ENCODE results near the gene CEACAM3. TPM values are rescaled to one million over a fixed set of nuclear protein-coding genes. Genes with fewer than 3 reads are reported as not detected.

The CEACAM3 gene
- total and polyA plus RNA-seq, 2 of the 8 experiments (the other 6 are each of a cell fraction or from before 2014, with no cell fraction given) = not detected

DNA sequence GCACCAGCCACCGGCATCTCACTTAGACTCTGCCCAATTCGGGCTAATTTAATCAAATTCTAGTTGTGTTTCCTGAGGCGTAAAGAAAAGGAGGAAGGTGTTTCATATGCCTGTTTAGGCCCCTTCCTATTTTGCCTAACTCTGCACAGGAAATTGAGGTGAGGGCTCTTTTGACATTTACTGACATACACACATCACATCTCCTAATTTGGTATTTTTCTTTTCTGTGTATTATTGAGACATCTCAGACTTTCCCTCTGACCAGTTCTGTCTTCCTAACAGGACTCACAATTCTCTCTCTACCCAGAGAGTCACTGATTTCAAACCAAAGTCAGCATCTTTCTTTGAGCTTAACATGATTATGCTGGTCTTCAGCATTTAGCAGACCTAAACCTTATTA is 7.9 kb downstream of the CEACAM3 start:
- no peak overlapping the region for H4K8ac ChIP-seq (ENCODE audit: extremely low read depth, insufficient read depth, low read length)
- H3K79me2 ChIP-seq (ENCODE audit: control insufficient read depth in 1 of 2, insufficient read depth in 2 of 2, low read length in 2 of 2) = no peaks in the 10 kb centered on the region
- no peak overlapping the region for H2BK12ac ChIP-seq (ENCODE audit: low read depth, low read length)
- no peak for DNase-seq (ENCODE audit: low read depth in 1 of 2, low spot score in 2 of 2)
- H3K18ac ChIP-seq (ENCODE audit: extremely low read depth, low read length) = no peak overlapping the region
- no peak overlapping the region for H3K56ac ChIP-seq (replicated peaks; ENCODE audit: insufficient read length, low read depth, low read length)
- H4K5ac ChIP-seq (ENCODE audit: insufficient read length, low read depth, low read length) = no peak overlapping the region
- no peaks in the 10 kb centered on the region for H3K36me3 ChIP-seq (ENCODE audit: control insufficient read depth in 2 of 4, insufficient read depth in 4 of 4, low read length in 3 of 4)
- H3K9me3 ChIP-seq (ENCODE audit: insufficient read depth in 2 of 2, low read depth in 1 of 2, low read length in 1 of 2) = peaks cover 62 to 68% of the 10 kb centered on the region in 2 experiments
- H3K4ac ChIP-seq (replicated peaks; ENCODE audit: insufficient read length, low read depth, low read length) = no peak overlapping the region
- POLR2A ChIA-PET (ENCODE audit: partially characterized antibody) = no interaction called here
- no peaks in the 10 kb centered on the region for H3K23me2 ChIP-seq (ENCODE audit: low read depth, low read length)
- no peak overlapping the region for H2BK120ac ChIP-seq (replicated peaks; ENCODE audit: low read depth, low read length)
- no peak overlapping the region for H3K27ac ChIP-seq (ENCODE audit: low read depth, low read length)
- H4K20me1 ChIP-seq (replicated peaks in 1 of 2; ENCODE audit: control insufficient read depth in 1 of 2, insufficient read depth in 2 of 2, low read length in 2 of 2) = no peaks in the 10 kb centered on the region
- no peak overlapping the region for H4K91ac ChIP-seq (replicated peaks; ENCODE audit: insufficient read length, low read length)
- no peak overlapping the region for H3K14ac ChIP-seq (ENCODE audit: insufficient read length)
- H3K9ac ChIP-seq (replicated peaks in 1 of 4; ENCODE audit: extremely low read depth in 1 of 4, low read depth in 3 of 4, low read length in 3 of 4) = no peak overlapping the region
- H3K4me3 ChIP-seq (ENCODE audit: extremely low read depth in 1 of 4, insufficient read depth in 2 of 4, low read depth in 3 of 4, low read length in 4 of 4) = no peak overlapping the region
- H2BK20ac ChIP-seq (ENCODE audit: low read length) = no peak overlapping the region
- TF ChIP-seq GABPA (IDR thresholded peaks at IDR 0.05; ENCODE audit: borderline replicate concordance, insufficient read depth, low read length) (no peak), POLR2A (IDR thresholded peaks at IDR 0.05; ENCODE audit: control extremely low read depth in 1 of 2, low read depth in 2 of 2, low read length in 2 of 2) (no peak), SIRT6 (IDR thresholded peaks at IDR 0.05; ENCODE audit: low read length) (no peak), POLR2AphosphoS5 (IDR thresholded peaks at IDR 0.05; ENCODE audit: low read depth, low read length) (no peak), CHD2 (IDR thresholded peaks at IDR 0.05; ENCODE audit: low read length) (no peak), FOSL1 (IDR thresholded peaks at IDR 0.05; ENCODE audit: insufficient read depth, low read depth, low read length) (no peak), GTF2F1 (IDR thresholded peaks at IDR 0.05; ENCODE audit: borderline replicate concordance, low read depth, low read length) (no peak), SIN3A (conservative IDR thresholded peaks at IDR 0.05 in 1 of 2, IDR thresholded peaks at IDR 0.05 in 1 of 2; ENCODE audit: low read depth in 1 of 2, low read length in 2 of 2) (no peak), CTBP2 (IDR thresholded peaks at IDR 0.05; ENCODE audit: borderline replicate concordance, insufficient read depth, insufficient read length, low read length) (no peak), BRCA1 (IDR thresholded peaks at IDR 0.05; ENCODE audit: low read depth, low read length) (no peak)
- TF ChIP-seq, protein P1, sequence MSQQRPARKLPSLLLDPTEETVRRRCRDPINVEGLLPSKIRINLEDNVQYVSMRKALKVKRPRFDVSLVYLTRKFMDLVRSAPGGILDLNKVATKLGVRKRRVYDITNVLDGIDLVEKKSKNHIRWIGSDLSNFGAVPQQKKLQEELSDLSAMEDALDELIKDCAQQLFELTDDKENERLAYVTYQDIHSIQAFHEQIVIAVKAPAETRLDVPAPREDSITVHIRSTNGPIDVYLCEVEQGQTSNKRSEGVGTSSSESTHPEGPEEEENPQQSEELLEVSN (IDR thresholded peaks at IDR 0.05) = no peak
- H2BK5ac ChIP-seq (ENCODE audit: low read depth, low read length) = no peak overlapping the region
- no peak for FAIRE-seq
- 82% methylated on average over 3 of the region's 3 CpGs; no CpG with 5 or more reads in 1 of the 2 experiments for WGBS, 2 experiments (ENCODE audit: extremely low coverage in 1 of 2, insufficient coverage in 1 of 2, insufficient read length in 1 of 2, insufficient replicate concordance in 2 of 2, low coverage in 1 of 2, low lambda C conversion rate in 2 of 2, missing lambda C conversion rate in 1 of 2)
- no peak overlapping the region for H3K23ac ChIP-seq (ENCODE audit: insufficient read length)
- no peak overlapping the region for H3K4me2 ChIP-seq (ENCODE audit: insufficient read depth in 1 of 2, low read depth in 2 of 2, low read length in 2 of 2)
- CTCF ChIA-PET (ENCODE audit: partially characterized antibody) = no interaction called here
- no peaks in the 10 kb centered on the region for H3K27me3 ChIP-seq (replicated peaks in 1 of 4; ENCODE audit: control insufficient read depth in 3 of 4, extremely low read depth in 1 of 4, insufficient read depth in 3 of 4, low read length in 3 of 4)
- H3K4me1 ChIP-seq (replicated peaks in 1 of 4; ENCODE audit: control insufficient read depth in 3 of 4, insufficient read depth in 4 of 4, low read length in 3 of 4) = no peaks in the 10 kb centered on the region
- H3K79me1 ChIP-seq (ENCODE audit: low read depth, low read length) = no peaks in the 10 kb centered on the region
- no peak overlapping the region for H2AK5ac ChIP-seq (ENCODE audit: low read depth, low read length)
- H2BK15ac ChIP-seq (ENCODE audit: low read length) = no peak overlapping the region
- no peak overlapping the region for H2AFZ ChIP-seq (ENCODE audit: low read length)

All from H1 (cell line).